Mesenchymal stem cell (in vitro differentiated cells and primary cell): Measurements from ENCODE around the gene CHKA.

Source experiments
- DNase-seq: peaks from one replicate; pipeline ENCODE4 v3.0.0-alpha.2; 2013
- H2AFZ ChIP-seq: one replicate; pipeline ENCODE4 v1.6.1; 2013; ENCODE audit warnings: low read depth, mild to moderate bottlenecking, control low read depth, inconsistent platforms, low read length, moderate library complexity
- H2AK5ac ChIP-seq: 2 replicates; pipeline ENCODE4 v1.6.1; 2013; ENCODE audit warnings: low read length, moderate library complexity, mild to moderate bottlenecking, inconsistent platforms; ENCODE audit not compliant: severe bottlenecking
- H2BK120ac ChIP-seq: one replicate; pipeline ENCODE4 v1.6.1; 2013; ENCODE audit warnings: low read depth, mild to moderate bottlenecking, inconsistent platforms, low read length, moderate library complexity
- H2BK12ac ChIP-seq, 2 experiments: one replicate each; pipeline ENCODE4 v1.6.1; 2013; ENCODE audit warnings: inconsistent platforms in 2 of 2, low read length in 2 of 2, mild to moderate bottlenecking in 2 of 2, moderate library complexity in 2 of 2, control low read depth in 1 of 2
- H2BK15ac ChIP-seq: one replicate; pipeline ENCODE4 v1.6.1; 2013; ENCODE audit warnings: mild to moderate bottlenecking, low read depth, inconsistent platforms; ENCODE audit not compliant: poor library complexity, severe bottlenecking
- H2BK5ac ChIP-seq: 2 replicates; pipeline ENCODE4 v1.6.1; 2013; ENCODE audit warnings: low read depth, mild to moderate bottlenecking, low read length, control low read depth, inconsistent platforms; ENCODE audit not compliant: poor library complexity, severe bottlenecking
- H3K14ac ChIP-seq, 2 experiments: one replicate each; pipeline ENCODE4 v1.6.1; 2013; ENCODE audit warnings: inconsistent platforms in 2 of 2, low read length in 2 of 2, control low read depth in 1 of 2, mild to moderate bottlenecking in 1 of 2, moderate library complexity in 1 of 2
- H3K18ac ChIP-seq, 2 experiments: one replicate each; pipeline ENCODE4 v1.6.1; 2013; ENCODE audit warnings: inconsistent platforms in 2 of 2, low read length in 2 of 2, control low read depth in 1 of 2, low read depth in 1 of 2, mild to moderate bottlenecking in 1 of 2
- H3K23ac ChIP-seq, 2 experiments: one replicate each; pipeline ENCODE4 v1.6.1; 2013; ENCODE audit warnings: inconsistent platforms in 2 of 2, low read length in 2 of 2, mild to moderate bottlenecking in 2 of 2, moderate library complexity in 2 of 2, control low read depth in 1 of 2
- H3K27ac ChIP-seq: 2 replicates; pipeline ENCODE4 v1.5.1; 2013; ENCODE audit warnings: mild to moderate bottlenecking, moderate library complexity, low read length, control low read depth, inconsistent platforms; ENCODE audit not compliant: poor library complexity, severe bottlenecking
- H3K27me3 ChIP-seq, 2 experiments: 2 replicates each; pipeline versions ENCODE4 v1.6.1 to v1.7.0; 2013; ENCODE audit warnings: low read length in 2 of 2, mild to moderate bottlenecking in 2 of 2, moderate library complexity in 2 of 2, control low read depth in 1 of 2, inconsistent platforms in 1 of 2; ENCODE audit not compliant: control insufficient read depth in 1 of 2, insufficient read depth in 1 of 2
- H3K36me3 ChIP-seq, 2 experiments: 2 replicates each; pipeline versions ENCODE4 v1.6.1 to v1.7.0; 2013; ENCODE audit warnings: low read length in 2 of 2, control low read depth in 1 of 2, inconsistent platforms in 1 of 2, low read depth in 1 of 2, mild to moderate bottlenecking in 1 of 2; ENCODE audit not compliant: insufficient read depth in 2 of 2, control insufficient read depth in 1 of 2
- H3K4ac ChIP-seq, 2 experiments: one replicate each; pipeline ENCODE4 v1.6.1; 2013; ENCODE audit warnings: inconsistent platforms in 2 of 2, low read length in 2 of 2, mild to moderate bottlenecking in 2 of 2, moderate library complexity in 2 of 2, control low read depth in 1 of 2, low read depth in 1 of 2
- H3K4me1 ChIP-seq: 2 replicates; pipeline ENCODE4 v1.6.1; 2013; ENCODE audit warnings: low read depth, low read length, control low read depth; ENCODE audit not compliant: control insufficient read depth, insufficient read depth
- H3K4me2 ChIP-seq: 2 replicates; pipeline ENCODE4 v1.6.1; 2013; ENCODE audit warnings: low read length, mild to moderate bottlenecking, inconsistent platforms; ENCODE audit not compliant: poor library complexity, severe bottlenecking
- H3K4me3 ChIP-seq, 2 experiments: 2 replicates each; pipeline versions ENCODE4 v1.5.1 to v1.7.0; 2013; ENCODE audit warnings: low read length in 2 of 2, mild to moderate bottlenecking in 2 of 2, control low read depth in 1 of 2, low read depth in 1 of 2; ENCODE audit not compliant: insufficient read depth in 1 of 2
- H3K79me1 ChIP-seq: replicated peaks from 2 replicates; pipeline ENCODE4 v1.6.1; 2013; ENCODE audit warnings: mild to moderate bottlenecking, control low read depth, low read length, inconsistent platforms; ENCODE audit not compliant: poor library complexity, severe bottlenecking
- H3K9ac ChIP-seq: 2 replicates; pipeline ENCODE4 v1.7.0; 2013; ENCODE audit warnings: mild to moderate bottlenecking, low read length, moderate library complexity
- H3K9me3 ChIP-seq: 2 replicates; pipeline ENCODE4 v1.7.0; 2013; ENCODE audit warnings: mild to moderate bottlenecking, low read length; ENCODE audit not compliant: control insufficient read depth
- H4K8ac ChIP-seq: one replicate; pipeline ENCODE4 v1.6.1; 2013; ENCODE audit warnings: inconsistent platforms, mild to moderate bottlenecking, low read length, moderate library complexity
- H4K91ac ChIP-seq: one replicate; pipeline ENCODE4 v1.6.1; 2013; ENCODE audit warnings: mild to moderate bottlenecking, low read length, inconsistent platforms
- WGBS: methylation state at CpG from one replicate; pipeline ENCODE4 v1.1.7; 2013; ENCODE audit warnings: mixed read lengths; 5-methylcytosine and 5-hydroxymethylcytosine counted together

The CHKA gene

DNA sequence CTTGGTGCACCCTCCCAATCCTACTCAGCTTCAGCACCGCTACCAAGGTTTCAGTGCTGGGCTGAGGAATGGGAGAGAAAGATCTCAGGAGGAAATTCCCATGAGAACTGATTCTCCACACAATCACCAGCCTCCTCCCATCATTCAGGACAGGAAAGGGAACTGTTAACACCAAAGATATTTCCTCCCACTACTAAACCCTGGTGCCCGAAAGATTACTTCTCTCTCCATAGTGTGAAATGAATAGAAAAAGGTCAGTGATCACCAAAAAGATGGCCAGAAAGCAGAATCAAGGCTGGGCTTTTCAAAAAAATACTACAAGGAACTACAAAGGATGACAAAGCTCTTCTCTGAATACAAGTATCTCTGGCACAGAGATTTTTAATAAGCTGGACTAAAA is 56.3 kb downstream of the CHKA start:
- Histone ChIP-seq H3K18ac (no peak overlapping the region), H2BK12ac (no peak overlapping the region), H3K4me3 (no peak overlapping the region), H3K36me3 (peaks cover 43 to 91% of the 10 kb centered on the region in 2 experiments), H2AK5ac (no peak overlapping the region), H2BK120ac (no peak overlapping the region), H3K4me1 (peaks cover 8% of the 10 kb centered on the region), H3K27ac (no peak overlapping the region), H3K23ac (no peak overlapping the region), H3K14ac (no peak overlapping the region), H3K4me2 (no peak overlapping the region), H4K8ac (no peak overlapping the region), H2BK15ac (no peak overlapping the region), H3K27me3 (no peaks in the 10 kb centered on the region), H2BK5ac (no peak overlapping the region), H4K91ac (no peak overlapping the region), H3K79me1 (peaks cover 1% of the 10 kb centered on the region), H3K4ac (no peak overlapping the region), H3K9me3 (no peaks in the 10 kb centered on the region), H2AFZ (no peak overlapping the region), H3K9ac (no peak overlapping the region)
- no CpG with 5 or more reads among the region's 2 CpGs for whole genome bisulfite sequencing
- no peak for DNase-seq

DNA sequence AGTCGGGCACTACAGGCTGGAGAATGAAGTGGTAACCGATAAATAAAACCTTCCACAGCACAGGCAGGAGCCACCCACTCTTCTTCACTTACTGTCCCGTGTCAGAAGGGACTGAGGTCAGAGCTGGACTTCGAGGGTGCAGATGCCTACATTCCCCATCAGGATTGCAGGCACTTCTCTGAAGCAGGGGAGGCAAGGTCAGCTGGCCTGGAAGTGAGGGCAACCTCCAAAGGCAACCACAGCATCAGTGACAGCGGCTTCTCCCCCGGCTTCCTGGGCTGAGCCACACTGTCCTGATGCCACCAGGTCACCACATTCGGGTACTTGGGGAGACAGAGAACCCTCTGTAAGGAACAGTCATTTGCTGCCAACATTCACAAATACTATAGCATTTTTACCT is 59.7 kb downstream of the CHKA start:
- H2BK12ac ChIP-seq, result no peak overlapping the region
- no peak overlapping the region for H3K4me2 ChIP-seq
- no peak overlapping the region for H3K27ac ChIP-seq
- peaks cover 1% of the 10 kb centered on the region for H3K79me1 ChIP-seq
- no peak for DNase-seq
- no peak overlapping the region for H3K9ac ChIP-seq
- H3K18ac ChIP-seq, result no peak overlapping the region
- H2AFZ ChIP-seq, result no peak overlapping the region
- peaks cover 29 to 80% of the 10 kb centered on the region in 2 experiments for H3K36me3 ChIP-seq
- no peak overlapping the region for H2BK15ac ChIP-seq
- no peak overlapping the region for H2BK120ac ChIP-seq
- no peak overlapping the region for H3K4ac ChIP-seq
- no peak overlapping the region for H2AK5ac ChIP-seq
- H3K27me3 ChIP-seq, result no peaks in the 10 kb centered on the region
- H2BK5ac ChIP-seq, result no peak overlapping the region
- WGBS, result 97% methylated on average over 7 of the region's 7 CpGs
- no peak overlapping the region for H3K4me3 ChIP-seq
- H4K91ac ChIP-seq, result no peak overlapping the region
- H3K23ac ChIP-seq, result no peak overlapping the region
- H3K4me1 ChIP-seq, result peaks cover under 1% of the 10 kb centered on the region
- no peak overlapping the region for H3K14ac ChIP-seq
- H3K9me3 ChIP-seq, result no peaks in the 10 kb centered on the region
- no peak overlapping the region for H4K8ac ChIP-seq

DNA sequence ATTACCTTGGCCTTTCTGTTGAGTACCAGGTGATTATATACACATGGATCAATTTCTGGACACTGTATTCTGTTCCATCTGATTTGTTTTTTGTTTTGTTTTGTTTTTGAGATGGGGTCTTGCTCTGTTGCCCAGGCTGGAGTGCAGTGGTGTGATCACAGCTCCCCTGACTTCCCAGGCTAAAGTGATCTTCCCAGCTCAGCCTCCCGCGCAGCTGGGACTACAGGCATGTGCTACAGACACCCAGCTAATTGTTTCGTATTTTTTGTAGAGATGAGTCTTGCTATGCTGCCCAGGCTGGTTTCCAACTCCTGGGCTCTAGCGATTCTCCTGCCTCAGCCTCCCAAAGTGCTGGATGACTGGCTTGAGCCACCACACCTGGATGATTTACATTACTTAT is 63.4 kb downstream of the CHKA start:
- H3K4me1 ChIP-seq, result peaks cover 7% of the 10 kb centered on the region
- H4K91ac ChIP-seq, result no peak overlapping the region
- no peak overlapping the region for H3K18ac ChIP-seq
- H3K4me3 ChIP-seq, result no peak overlapping the region
- no peak overlapping the region for H3K4me2 ChIP-seq
- H2AFZ ChIP-seq, result no peak overlapping the region
- peaks cover 1% of the 10 kb centered on the region for H3K79me1 ChIP-seq
- no peak overlapping the region for H4K8ac ChIP-seq
- DNase-seq, result no peak
- no peak overlapping the region for H3K9ac ChIP-seq
- no peak overlapping the region for H2BK5ac ChIP-seq
- no peak overlapping the region for H3K4ac ChIP-seq
- H2BK12ac ChIP-seq, result no peak overlapping the region
- H3K27ac ChIP-seq, result no peak overlapping the region
- no peaks in the 10 kb centered on the region for H3K9me3 ChIP-seq
- H3K23ac ChIP-seq, result no peak overlapping the region
- H3K27me3 ChIP-seq, result no peaks in the 10 kb centered on the region
- WGBS, result 100% methylated on average over 4 of the region's 4 CpGs
- no peak overlapping the region for H3K14ac ChIP-seq
- H2AK5ac ChIP-seq, result no peak overlapping the region
- peaks cover 25 to 56% of the 10 kb centered on the region in 2 experiments for H3K36me3 ChIP-seq
- no peak overlapping the region for H2BK15ac ChIP-seq
- H2BK120ac ChIP-seq, result no peak overlapping the region

DNA sequence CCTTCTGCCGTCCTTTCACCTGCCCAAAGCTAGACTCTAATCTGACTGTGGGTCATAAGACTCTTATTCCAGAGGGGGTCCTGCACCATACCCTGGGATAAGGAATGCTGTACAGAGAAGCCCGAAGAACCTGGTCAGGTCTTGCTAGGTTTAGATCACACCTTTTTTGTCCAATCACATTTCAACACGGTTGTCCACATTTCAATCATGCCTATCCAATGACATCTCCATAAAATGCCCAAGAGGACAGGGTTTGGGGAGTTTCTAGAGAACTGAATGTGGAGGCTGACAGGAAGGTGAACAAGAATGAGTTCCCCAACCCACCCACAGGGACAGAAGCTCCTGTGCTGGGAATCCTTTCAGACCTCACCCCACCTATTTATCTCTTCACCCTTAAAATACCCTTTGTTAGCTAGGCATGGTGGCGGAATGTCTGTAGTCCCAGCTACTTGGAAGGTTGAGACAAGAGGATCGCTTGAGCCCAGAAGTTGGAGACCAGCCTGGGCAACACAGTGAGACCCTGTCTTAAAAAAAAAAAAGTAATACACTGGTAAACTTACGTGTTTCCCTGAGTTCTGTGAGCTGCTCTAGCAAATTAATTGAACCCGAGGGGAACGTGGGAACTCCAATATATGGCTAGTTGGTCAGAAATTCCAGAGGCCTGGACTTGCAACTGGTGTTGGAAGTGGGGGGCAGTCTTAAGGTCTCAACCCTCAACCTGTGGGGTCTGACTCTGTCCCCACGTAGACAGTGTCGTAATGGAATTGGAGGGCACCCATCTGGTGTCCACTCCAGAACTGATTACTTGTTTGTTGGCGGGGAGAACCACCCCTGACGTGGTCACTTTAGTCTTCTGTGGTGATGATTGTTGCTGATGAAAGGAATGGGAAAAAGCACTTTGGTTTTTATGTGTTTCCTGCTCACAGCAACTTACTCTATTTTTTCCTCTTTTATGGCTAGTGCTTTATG is 64.6 kb downstream of the CHKA start:
- no peak overlapping the region for H3K27ac ChIP-seq
- H3K27me3 ChIP-seq, result no peaks in the 10 kb centered on the region
- H3K4ac ChIP-seq, result no peak overlapping the region
- peaks cover 2% of the 10 kb centered on the region for H3K79me1 ChIP-seq
- H3K23ac ChIP-seq, result no peak overlapping the region
- no peaks in the 10 kb centered on the region for H3K9me3 ChIP-seq
- no peak overlapping the region for H2BK12ac ChIP-seq
- 96% methylated on average over 10 of the region's 12 CpGs for WGBS
- no peak overlapping the region for H4K91ac ChIP-seq
- no peak overlapping the region for H3K4me2 ChIP-seq
- no peak overlapping the region for H2BK120ac ChIP-seq
- no peak overlapping the region for H3K9ac ChIP-seq
- no peak overlapping the region for H2BK5ac ChIP-seq
- no peak overlapping the region for H3K4me3 ChIP-seq
- no peak overlapping the region for H2BK15ac ChIP-seq
- no peak overlapping the region for H3K14ac ChIP-seq
- H2AFZ ChIP-seq, result no peak overlapping the region
- DNase-seq, result no peak
- no peak overlapping the region for H2AK5ac ChIP-seq
- no peak overlapping the region for H4K8ac ChIP-seq
- peaks cover 27 to 55% of the 10 kb centered on the region in 2 experiments for H3K36me3 ChIP-seq
- H3K4me1 ChIP-seq, result peaks cover 16% of the 10 kb centered on the region
- H3K18ac ChIP-seq, result no peak overlapping the region
